D721Med (cell line): ENCODE data around the gene OR1S2.

ENCODE experiments used
- DNase-seq: peaks from one replicate; pipeline ENCODE4 v3.0.0; 2011; ENCODE audit warnings: low spot score; ENCODE audit not compliant: insufficient read length
- FAIRE-seq: peaks from 2 replicates; lab custom pipeline; 2011; peaks lifted over from hg19 to GRCh38; lab: Jason Lieb, UNC
- TF ChIP-seq, protein P1 (sequence below): IDR thresholded peaks from 2 replicates; pipeline ENCODE4 v1.5.1; 2012; ENCODE audit warnings: mild to moderate bottlenecking, control low read depth; ENCODE audit not compliant: insufficient read depth; ENCODE audit errors: missing control alignments

Gene OR1S2

GRCh38 chr11:58195939-58196338 is 8.0 kb downstream of the OR1S2 start:
- no peak for DNase-seq
- TF ChIP-seq, protein P1, sequence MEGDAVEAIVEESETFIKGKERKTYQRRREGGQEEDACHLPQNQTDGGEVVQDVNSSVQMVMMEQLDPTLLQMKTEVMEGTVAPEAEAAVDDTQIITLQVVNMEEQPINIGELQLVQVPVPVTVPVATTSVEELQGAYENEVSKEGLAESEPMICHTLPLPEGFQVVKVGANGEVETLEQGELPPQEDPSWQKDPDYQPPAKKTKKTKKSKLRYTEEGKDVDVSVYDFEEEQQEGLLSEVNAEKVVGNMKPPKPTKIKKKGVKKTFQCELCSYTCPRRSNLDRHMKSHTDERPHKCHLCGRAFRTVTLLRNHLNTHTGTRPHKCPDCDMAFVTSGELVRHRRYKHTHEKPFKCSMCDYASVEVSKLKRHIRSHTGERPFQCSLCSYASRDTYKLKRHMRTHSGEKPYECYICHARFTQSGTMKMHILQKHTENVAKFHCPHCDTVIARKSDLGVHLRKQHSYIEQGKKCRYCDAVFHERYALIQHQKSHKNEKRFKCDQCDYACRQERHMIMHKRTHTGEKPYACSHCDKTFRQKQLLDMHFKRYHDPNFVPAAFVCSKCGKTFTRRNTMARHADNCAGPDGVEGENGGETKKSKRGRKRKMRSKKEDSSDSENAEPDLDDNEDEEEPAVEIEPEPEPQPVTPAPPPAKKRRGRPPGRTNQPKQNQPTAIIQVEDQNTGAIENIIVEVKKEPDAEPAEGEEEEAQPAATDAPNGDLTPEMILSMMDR, result no peak
- no peak for FAIRE-seq

DNA sequence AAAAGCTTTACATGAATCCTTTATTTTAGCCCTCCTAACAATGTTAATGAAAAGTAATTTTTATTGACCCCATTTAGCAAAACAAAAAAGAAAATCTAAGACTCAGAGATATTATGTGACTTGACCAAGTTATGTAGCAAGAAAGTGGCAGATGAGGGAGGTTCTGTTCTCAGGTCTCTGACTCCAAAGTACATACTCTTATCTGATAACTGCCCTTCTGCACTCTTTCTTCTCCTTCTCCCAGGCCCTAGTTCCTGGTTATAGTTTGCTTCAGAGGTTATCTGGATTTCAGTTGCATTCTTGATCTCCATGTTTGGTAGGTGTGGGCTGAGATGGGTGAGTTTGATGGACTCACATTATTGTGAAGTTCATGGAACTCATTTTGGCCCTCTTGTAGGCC is 10.6 kb downstream of the OR1S2 start:
- TF ChIP-seq, protein P1, result no peak
- FAIRE-seq, result no peak
- no peak for DNase-seq

- TF ChIP-seq, protein P1, result no peak
- DNase-seq, result no peak
- FAIRE-seq, result no peak
Measured at GRCh38 chr11:58192229-58192628, 11.7 kb downstream of the OR1S2 start.

DNA sequence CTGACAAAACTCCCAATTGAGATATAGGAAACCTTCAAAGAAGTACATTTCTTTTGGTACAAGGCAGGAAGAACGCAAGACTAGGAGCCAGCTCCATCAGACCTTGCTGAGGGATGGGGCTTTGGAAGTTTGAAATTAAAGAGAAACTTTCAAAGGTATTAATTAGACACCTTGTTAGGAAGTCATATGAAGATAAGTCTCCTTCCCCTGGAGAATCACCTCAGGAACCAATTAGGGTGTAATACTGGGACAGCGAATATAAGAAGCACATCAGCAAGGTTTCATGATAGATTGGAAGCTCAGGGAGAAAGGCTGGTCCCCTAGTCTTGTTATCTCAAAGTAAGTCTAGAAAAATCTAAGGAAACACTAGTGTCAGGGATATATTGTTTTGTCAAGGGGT is 15.2 kb downstream of the OR1S2 start, which contains the start of gene OR9Q2:
OR9Q2 (plus strand) TSS at position 301 of the 400 bp plus-strand sequence. CDS start 1,421 bp downstream, outside the sequence.
- FAIRE-seq, result no peak
- DNase-seq, result no peak
- TF ChIP-seq, protein P1, result no peak

- DNase-seq (no peak), FAIRE-seq (no peak)
Measured at GRCh38 chr11:58186938-58187337, 17.0 kb downstream of the OR1S2 start.

DNA sequence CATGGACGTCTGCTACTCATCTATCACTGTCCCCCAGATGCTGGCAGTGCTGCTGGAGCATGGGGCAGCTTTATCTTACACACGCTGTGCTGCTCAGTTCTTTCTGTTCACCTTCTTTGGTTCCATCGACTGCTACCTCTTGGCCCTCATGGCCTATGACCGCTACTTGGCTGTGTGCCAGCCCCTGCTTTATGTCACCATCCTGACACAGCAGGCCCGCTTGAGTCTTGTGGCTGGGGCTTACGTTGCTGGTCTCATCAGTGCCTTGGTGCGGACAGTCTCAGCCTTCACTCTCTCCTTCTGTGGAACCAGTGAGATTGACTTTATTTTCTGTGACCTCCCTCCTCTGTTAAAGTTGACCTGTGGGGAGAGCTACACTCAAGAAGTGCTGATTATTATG is 24.3 kb downstream of the OR1S2 start:
- DNase-seq, result no peak
- TF ChIP-seq, protein P1, result no peak
- FAIRE-seq, result no peak

More at GRCh38 chr11:58186938-58187337, 17.0 kb downstream of the OR1S2 start:
- TF ChIP-seq, protein P1, result no peak

DNA sequence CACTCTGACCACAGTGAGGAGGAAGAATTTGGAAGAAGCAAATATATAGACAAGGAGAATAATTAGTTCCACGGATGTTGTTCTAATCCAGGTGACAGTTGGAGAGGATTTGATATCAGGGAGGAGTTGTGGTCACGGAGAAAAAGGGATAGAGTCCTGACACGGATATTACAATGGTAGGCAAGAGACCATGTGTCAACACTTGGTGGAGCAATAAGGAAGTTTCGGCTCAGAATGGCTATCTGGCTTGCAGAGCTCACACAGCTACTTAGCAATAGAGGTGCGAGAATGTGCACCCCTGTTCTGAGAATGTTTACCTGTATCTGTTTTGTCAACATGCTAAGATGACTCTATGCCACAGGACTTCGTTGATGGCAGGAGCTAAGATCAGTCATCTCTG is 25.5 kb downstream of the OR1S2 start:
- TF ChIP-seq, protein P1, result no peak
- DNase-seq (no peak), FAIRE-seq (no peak)
